Parathyroid adenoma (tissue), 2 donors: Measurements from ENCODE around the gene MTA1.

Source experiments
- H2AFZ ChIP-seq: fragments of 300-600 bp; sonication (generic); one replicate; pipeline ENCODE4 v1.7.0; 2017; ENCODE audit warnings: antibody characterized with exemption, mild to moderate bottlenecking
- H3K27ac ChIP-seq: fragments of 300-600 bp; sonication (generic); one replicate; pipeline ENCODE4 v1.7.0; 2017
- H3K27me3 ChIP-seq: fragments of 300-600 bp; sonication (generic); one replicate; pipeline ENCODE4 v1.7.0; 2017; ENCODE audit warnings: low read length; ENCODE audit not compliant: control insufficient read depth, insufficient read depth
- H3K36me3 ChIP-seq: fragments of 300-600 bp; sonication (generic); one replicate; pipeline ENCODE4 v1.7.0; 2017; ENCODE audit warnings: low read length; ENCODE audit not compliant: control insufficient read depth, insufficient read depth
- H3K4me1 ChIP-seq: fragments of 300-600 bp; sonication (generic); one replicate; pipeline ENCODE4 v1.7.0; 2017; ENCODE audit warnings: control low read depth
- H3K4me2 ChIP-seq: fragments of 300-600 bp; sonication (generic); one replicate; pipeline ENCODE4 v1.7.0; 2017; ENCODE audit warnings: low read length
- H3K4me3 ChIP-seq: fragments of 300-600 bp; sonication (generic); one replicate; pipeline ENCODE4 v1.7.0; 2017; ENCODE audit warnings: low read depth, low read length
- H3K79me2 ChIP-seq: fragments of 300-600 bp; sonication (generic); one replicate; pipeline ENCODE4 v1.7.0; 2017; ENCODE audit warnings: control low read depth
- H3K9ac ChIP-seq: fragments of 300-600 bp; sonication (generic); one replicate; pipeline ENCODE4 v1.7.0; 2017; ENCODE audit warnings: mild to moderate bottlenecking
- H3K9me3 ChIP-seq: fragments of 300-600 bp; sonication (generic); one replicate; pipeline ENCODE4 v1.7.0; 2017; ENCODE audit warnings: low read length; ENCODE audit not compliant: control insufficient read depth
- TF ChIP-seq, protein P1 (sequence below): fragments of 300-600 bp; sonication (generic); IDR thresholded peaks from one replicate; pipeline ENCODE4 v1.7.0; 2017; ENCODE audit warnings: antibody characterized with exemption, mild to moderate bottlenecking
- donor health status: primary hyperparathyroidism.

The MTA1 gene

DNA sequence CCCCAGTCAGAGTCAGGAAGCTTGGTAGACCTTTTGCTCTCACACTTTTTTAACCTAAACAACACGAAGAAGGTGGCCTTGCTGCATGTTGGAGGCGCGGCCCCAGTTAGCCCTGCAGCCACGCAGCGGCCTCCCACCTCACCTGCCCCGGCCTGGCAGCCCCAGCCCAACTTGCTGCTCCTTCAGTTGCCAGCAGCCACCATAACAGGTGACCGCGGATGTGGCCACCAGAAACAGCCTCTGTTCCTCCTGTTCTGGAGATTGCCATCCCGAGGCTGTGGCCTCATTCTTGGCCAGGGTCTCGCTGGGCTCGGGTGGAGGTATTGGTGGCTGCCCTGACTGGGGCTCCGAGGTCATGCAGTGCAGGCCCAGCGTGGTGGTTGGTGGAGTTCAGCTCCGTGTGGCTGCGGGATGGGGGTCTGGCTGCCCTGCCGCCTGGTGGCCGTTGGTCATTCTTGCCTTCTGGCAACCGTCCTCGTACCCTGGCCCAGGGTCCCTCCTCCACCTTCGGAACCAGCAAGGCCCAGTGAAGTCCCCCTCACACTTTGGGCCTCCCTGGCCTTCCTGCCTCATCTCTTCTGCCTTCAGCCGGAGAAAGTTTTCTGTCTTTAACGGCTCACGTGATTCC lies 42.0 kb upstream of the MTA1 start:
- Histone ChIP-seq H3K4me3 (no peak overlapping the region), H3K4me1 (no peaks in the 10 kb centered on the region), H3K36me3 (no peaks in the 10 kb centered on the region), H3K27ac (no peak overlapping the region), H3K27me3 (no peaks in the 10 kb centered on the region), H3K9ac (no peak overlapping the region), H3K4me2 (no peak overlapping the region), H3K9me3 (no peaks in the 10 kb centered on the region), H3K79me2 (peaks cover 2% of the 10 kb centered on the region), H2AFZ (no peak overlapping the region)
- TF ChIP-seq, protein P1, sequence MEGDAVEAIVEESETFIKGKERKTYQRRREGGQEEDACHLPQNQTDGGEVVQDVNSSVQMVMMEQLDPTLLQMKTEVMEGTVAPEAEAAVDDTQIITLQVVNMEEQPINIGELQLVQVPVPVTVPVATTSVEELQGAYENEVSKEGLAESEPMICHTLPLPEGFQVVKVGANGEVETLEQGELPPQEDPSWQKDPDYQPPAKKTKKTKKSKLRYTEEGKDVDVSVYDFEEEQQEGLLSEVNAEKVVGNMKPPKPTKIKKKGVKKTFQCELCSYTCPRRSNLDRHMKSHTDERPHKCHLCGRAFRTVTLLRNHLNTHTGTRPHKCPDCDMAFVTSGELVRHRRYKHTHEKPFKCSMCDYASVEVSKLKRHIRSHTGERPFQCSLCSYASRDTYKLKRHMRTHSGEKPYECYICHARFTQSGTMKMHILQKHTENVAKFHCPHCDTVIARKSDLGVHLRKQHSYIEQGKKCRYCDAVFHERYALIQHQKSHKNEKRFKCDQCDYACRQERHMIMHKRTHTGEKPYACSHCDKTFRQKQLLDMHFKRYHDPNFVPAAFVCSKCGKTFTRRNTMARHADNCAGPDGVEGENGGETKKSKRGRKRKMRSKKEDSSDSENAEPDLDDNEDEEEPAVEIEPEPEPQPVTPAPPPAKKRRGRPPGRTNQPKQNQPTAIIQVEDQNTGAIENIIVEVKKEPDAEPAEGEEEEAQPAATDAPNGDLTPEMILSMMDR: no peak

DNA sequence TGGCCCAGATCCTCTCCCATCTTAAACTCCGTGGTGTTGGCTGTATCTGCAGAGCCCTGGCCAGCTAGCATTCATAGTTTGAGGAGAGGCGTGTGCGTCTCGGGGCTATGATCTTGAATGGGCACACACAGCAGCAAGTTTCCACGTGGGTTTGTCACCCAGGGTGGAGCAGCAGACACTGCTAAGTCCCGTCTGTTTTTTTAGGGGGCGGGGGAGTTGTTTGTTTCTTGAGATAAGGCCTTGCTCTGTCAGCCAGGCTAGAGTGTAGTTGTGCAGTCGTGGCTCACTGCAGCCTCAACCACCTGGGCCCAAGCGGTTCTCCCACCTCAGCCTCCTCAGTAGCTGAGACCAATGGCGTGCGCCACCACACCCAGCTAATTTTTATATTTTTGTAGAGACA lies 41.4 kb upstream of the MTA1 start:
- H3K27ac ChIP-seq: no peak overlapping the region
- H3K4me2 ChIP-seq: no peak overlapping the region
- TF ChIP-seq, protein P1: no peak
- no peak overlapping the region for H3K4me3 ChIP-seq
- H3K27me3 ChIP-seq: no peaks in the 10 kb centered on the region
- no peaks in the 10 kb centered on the region for H3K36me3 ChIP-seq
- H3K9ac ChIP-seq: no peak overlapping the region
- no peaks in the 10 kb centered on the region for H3K9me3 ChIP-seq
- H3K79me2 ChIP-seq: peaks cover 2% of the 10 kb centered on the region
- H2AFZ ChIP-seq: no peak overlapping the region
- H3K4me1 ChIP-seq: no peaks in the 10 kb centered on the region

DNA sequence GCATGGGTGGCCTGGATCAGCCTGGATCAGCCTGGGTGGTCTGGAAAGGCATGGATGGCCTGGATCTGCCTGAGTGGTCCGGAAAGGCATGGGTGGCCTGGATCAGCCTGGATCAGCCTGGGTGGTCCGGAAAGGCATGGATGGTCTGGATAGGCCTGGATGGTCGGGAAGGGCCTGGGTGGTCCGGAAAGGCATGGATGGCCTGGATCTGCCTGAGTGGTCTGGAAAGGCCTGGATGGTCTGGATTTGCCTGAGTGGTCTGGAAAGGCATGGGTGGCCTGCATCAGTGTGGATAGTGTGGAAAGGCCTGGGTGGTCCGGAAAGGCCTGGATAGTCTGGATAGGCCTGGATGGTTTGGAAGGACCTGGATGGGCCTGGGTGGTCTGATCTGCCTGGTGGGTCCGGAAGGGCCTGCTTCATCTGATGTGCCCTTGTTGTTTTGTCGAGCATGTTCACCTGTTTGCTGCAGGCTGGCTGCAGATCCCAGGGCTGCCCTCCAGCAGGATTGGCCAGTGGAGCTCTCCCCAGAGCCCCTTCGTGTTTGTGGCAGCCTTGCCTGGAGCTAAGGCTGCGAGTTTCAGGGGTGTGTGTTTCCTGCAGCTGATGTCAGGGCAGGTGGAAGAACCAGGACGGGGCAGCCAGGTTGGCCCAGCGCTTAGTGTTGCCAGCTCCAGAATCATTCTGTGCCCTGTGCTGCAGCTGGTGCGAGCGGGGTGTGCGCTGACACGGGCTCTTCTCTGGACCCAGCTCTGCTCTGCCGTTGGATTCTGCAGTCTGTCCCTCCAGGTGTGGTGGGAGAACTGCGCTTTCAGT lies 40.5 kb upstream of the MTA1 start:
- Histone ChIP-seq H3K4me2 (no peak overlapping the region), H3K9me3 (no peaks in the 10 kb centered on the region), H2AFZ (no peak overlapping the region), H3K4me1 (no peaks in the 10 kb centered on the region), H3K9ac (no peak overlapping the region), H3K27me3 (no peaks in the 10 kb centered on the region), H3K36me3 (no peaks in the 10 kb centered on the region), H3K79me2 (peaks cover 2% of the 10 kb centered on the region), H3K27ac (no peak overlapping the region), H3K4me3 (no peak overlapping the region)
- TF ChIP-seq, protein P1: no peak

DNA sequence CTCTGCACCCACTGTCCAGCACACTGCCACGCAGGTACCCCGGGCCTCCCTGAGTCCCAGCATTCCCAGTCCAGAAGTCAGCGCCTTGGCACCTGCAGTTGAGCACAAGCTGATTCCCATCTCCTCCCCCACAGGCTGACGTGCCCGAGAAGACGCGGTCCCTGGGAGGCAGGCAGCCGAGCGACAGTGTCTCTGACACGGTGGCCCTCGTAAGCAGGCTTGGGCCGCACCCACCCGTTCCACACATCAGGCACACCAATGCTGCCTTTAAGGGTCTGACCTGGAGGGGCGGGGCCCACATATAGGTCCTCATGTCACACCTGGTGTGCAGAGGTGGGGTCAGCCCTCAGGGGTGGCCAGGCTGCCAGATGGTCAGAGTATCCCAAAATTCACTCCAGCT lies 39.7 kb upstream of the MTA1 start:
- Histone ChIP-seq H3K9me3 (no peaks in the 10 kb centered on the region), H3K36me3 (no peaks in the 10 kb centered on the region), H3K4me3 (no peak overlapping the region), H3K4me2 (no peak overlapping the region), H2AFZ (no peak overlapping the region), H3K79me2 (peaks cover 2% of the 10 kb centered on the region), H3K9ac (no peak overlapping the region), H3K27ac (no peak overlapping the region), H3K4me1 (no peaks in the 10 kb centered on the region), H3K27me3 (no peaks in the 10 kb centered on the region)
- TF ChIP-seq, protein P1: no peak
